Liver (tissue), 3 donors: Measurements from ENCODE around the gene MARS1.

Experiments used
- CTCF ChIP-seq: fragments of 150-350 bp; IDR thresholded peaks from 2 replicates; pipeline ENCODE4 v1.5.1; 2017; ENCODE audit warnings: improper control_type of control experiment, low read depth, low read length; ENCODE audit not compliant: missing input control
- FOXA1 ChIP-seq: IDR thresholded peaks from 2 replicates; pipeline ENCODE4 v1.6.1; 2016; ENCODE audit warnings: antibody characterized with exemption
- RAD21 ChIP-seq, 2 donors: IDR thresholded peaks; 2 replicates each; pipeline ENCODE4 v1.6.1; 2016; ENCODE audit warnings: antibody characterized with exemption in 2 of 2, mild to moderate bottlenecking in 2 of 2
- donor health status: healthy.
- donor health status: healthy.

GRCh38 chr12:57464569-57464968, 23.3 kb upstream of the MARS1 start:
- TF ChIP-seq CTCF = no peak
- TF ChIP-seq FOXA1 = no peak
- TF ChIP-seq RAD21 (IDR thresholded peaks at IDR 0.05) = no peak
